K562 (cell line): ENCODE data around the gene MYO1D. TPM values are rescaled to one million over a fixed set of nuclear protein-coding genes. Genes with fewer than 3 reads are reported as not detected.
A peak's percentile ranks its signal among the peaks of the same experiment; 100 is the strongest.

Experiments
- ARID3B ChIP-seq: fragments of 250-450 bp; sonication (Bioruptor Pico); IDR thresholded peaks from 2 replicates; pipeline ENCODE4 v1.4.0; 2020; ENCODE audit warnings: borderline replicate concordance
- BRF2 ChIP-seq: IDR thresholded peaks from 3 replicates; pipeline ENCODE4 v1.6.1; 2011; ENCODE audit warnings: borderline replicate concordance, mild to moderate bottlenecking; ENCODE audit not compliant: insufficient read length, insufficient read depth
- CHD2 ChIP-seq: IDR thresholded peaks from 2 replicates; pipeline ENCODE4 v1.6.1; 2011; ENCODE audit warnings: low read depth, low read length
- CXXC5 ChIP-seq: fragments of 250-450 bp; sonication (Bioruptor Pico); IDR thresholded peaks from 2 replicates; pipeline ENCODE4 v1.8.0; 2022; ENCODE audit warnings: inconsistent platforms, mild to moderate bottlenecking, moderate library complexity
- ETS1 ChIP-seq: conservative IDR thresholded peaks from 2 replicates; pipeline ENCODE4 v1.6.1; 2011; ENCODE audit warnings: low read depth, mild to moderate bottlenecking, low read length; ENCODE audit not compliant: control insufficient read depth
- GTF2F1 ChIP-seq: IDR thresholded peaks from 2 replicates; pipeline ENCODE4 v1.6.1; 2011; ENCODE audit warnings: low read depth, low read length, improper control_type of control experiment
- IRF1 ChIP-seq: sonication (generic); formaldehyde crosslinking; IDR thresholded peaks from 2 replicates; pipeline ENCODE4 v1.8.0; 2022; ENCODE audit warnings: missing genetic modification reagents, mild to moderate bottlenecking, borderline replicate concordance
- IRF9 ChIP-seq: fragments of 450-650 bp; IDR thresholded peaks from 2 replicates; pipeline ENCODE4 v1.6.1; 2016; ENCODE audit warnings: missing biosample characterization, missing genetic modification characterization
- KAT2B ChIP-seq: IDR thresholded peaks from one replicate; pipeline ENCODE4 v1.6.1; 2012; ENCODE audit warnings: low read depth, mild to moderate bottlenecking, control low read depth, inconsistent platforms, low read length, moderate library complexity
- MAFF ChIP-seq: IDR thresholded peaks from 2 replicates; pipeline ENCODE4 v1.6.1; 2012; ENCODE audit warnings: low read length, improper control_type of control experiment
- MYBL2 ChIP-seq, 2 experiments: fragments of 450-650 bp in 1 of 2; sonication (generic) in 1 of 2; formaldehyde crosslinking in 1 of 2; IDR thresholded peaks; 2 replicates each; pipeline versions ENCODE4 v1.6.1 to v1.8.1; 2017 to 2022; ENCODE audit warnings: borderline replicate concordance in 1 of 2, inconsistent platforms in 1 of 2, low read depth in 1 of 2, mild to moderate bottlenecking in 1 of 2, missing genetic modification reagents in 1 of 2, moderate library complexity in 1 of 2
- NELFE ChIP-seq: IDR thresholded peaks from 2 replicates; pipeline ENCODE4 v1.6.1; 2011; ENCODE audit warnings: mild to moderate bottlenecking; ENCODE audit not compliant: insufficient read depth, insufficient read length
- RFX1 ChIP-seq: fragments of 450-650 bp; IDR thresholded peaks from 2 replicates; pipeline ENCODE4 v1.6.1; 2016; ENCODE audit warnings: mild to moderate bottlenecking, moderate library complexity
- SRSF3 ChIP-seq: fragments of 200-400 bp; formaldehyde crosslinking; IDR thresholded peaks from 2 replicates; pipeline ENCODE4 v1.6.1; 2016; ENCODE audit warnings: mild to moderate bottlenecking, low read length, moderate library complexity; ENCODE audit not compliant: insufficient read depth
- ZNF507 ChIP-seq: conservative IDR thresholded peaks from 2 replicates; pipeline ENCODE4 v1.6.1; 2017; ENCODE audit warnings: missing genetic modification characterization, missing compliant biosample characterization
- polyA plus RNA-seq, 8 experiments: library from polyadenylated mRNA; depleted of rRNA in 4 of 8; stranded (reverse) in 5 of 8; unstranded in 3 of 8; fragments of >200 nt; fragmentation: Nextera tagmentation in 2 of 8; fragmentation: Illumina TruSeq in 1 of 8; extraction: Ambion mirVana in 2 of 8; extraction: Trizol in 1 of 8; gene quantifications; 2 replicates each; pipeline versions ENCODE4 v1.2.1 to v1.2.3, GENCODE V29; 2011 to 2014; ENCODE audit warnings: inconsistent platforms in 1 of 8, missing spikeins in 1 of 8
- total RNA-seq, 7 experiments: library from RNA; depleted of rRNA in 6 of 7; stranded (reverse); fragments of >200 nt in 6 of 7; fragmentation: Illumina TruSeq in 2 of 7; extraction: Trizol in 2 of 7; gene quantifications; 2 replicates each; pipeline versions ENCODE4 v1.2.1 to v1.2.3, GENCODE V29; 2011 to 2021; ENCODE audit warnings: low replicate concordance in 1 of 7
- TF ChIP-seq, protein P1 (sequence below), 3 experiments: fragments of 200-800 bp in 1 of 3; fragments of 250-450 bp in 1 of 3; fragments of 450-650 bp in 1 of 3; sonication (Bioruptor Pico) in 1 of 3; sonication (Bioruptor generic) in 1 of 3; formaldehyde crosslinking in 1 of 3; IDR thresholded peaks; 2 replicates each; pipeline versions ENCODE4 v1.6.1 to v1.8.0; 2016 to 2022; ENCODE audit warnings: mild to moderate bottlenecking in 2 of 3, missing genetic modification characterization in 2 of 3, missing compliant biosample characterization in 1 of 3, moderate library complexity in 1 of 3

Gene MYO1D
- total and polyA plus RNA-seq, 9 of the 15 experiments (the other 6 are each of a cell fraction or from before 2014, with no cell fraction given): 2.1 to 71.2 (median 45.4) TPM

DNA sequence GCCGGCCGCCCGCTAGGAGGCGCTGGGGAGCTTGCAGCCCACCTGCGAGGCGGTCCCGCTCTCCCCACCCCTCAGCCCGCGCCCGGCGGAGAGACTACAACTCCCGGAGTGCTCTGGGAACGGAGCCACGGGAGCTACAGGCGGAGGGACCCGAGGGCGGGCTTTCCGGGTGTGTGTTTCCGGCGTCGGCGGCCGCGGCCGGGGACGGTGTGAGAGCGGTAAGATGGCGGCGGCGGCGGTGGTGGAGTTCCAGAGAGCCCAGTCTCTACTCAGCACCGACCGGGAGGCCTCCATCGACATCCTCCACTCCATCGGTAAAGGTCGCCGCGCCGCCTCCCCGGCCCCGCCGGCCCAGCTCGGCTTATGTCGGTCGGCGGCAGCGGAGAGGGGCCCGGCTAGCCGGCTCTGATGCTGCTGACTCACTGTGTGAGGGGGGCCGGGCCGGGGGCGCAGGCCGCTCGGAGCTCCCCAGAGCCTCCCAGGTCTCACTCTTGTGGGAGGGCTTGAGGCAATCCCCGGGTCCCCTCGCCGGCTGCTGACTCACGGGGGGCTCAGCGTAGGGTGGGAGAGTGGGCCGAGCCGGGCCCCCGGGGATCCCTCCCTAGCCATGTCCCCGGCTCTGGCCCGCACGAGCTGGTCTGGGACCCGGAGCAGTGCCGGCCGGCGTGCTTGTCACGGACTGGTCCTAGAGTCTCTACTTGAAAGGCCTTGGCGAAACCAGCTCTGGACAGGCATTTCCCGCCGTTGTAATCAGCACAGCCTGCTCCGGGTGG, 432.4 kb downstream of the MYO1D start, which contains the start of gene PSMD11 (continued):
- TF ChIP-seq NELFE (no peak), MYBL2 (IDR thresholded peaks at IDR 0.05; ENCODE audit: low read depth) (no peak), MYBL2 (CRISPR knock-in tag; IDR thresholded peaks at IDR 0.05; ENCODE audit: borderline replicate concordance) (no peak), BRF2 (no peak), RFX1 (no peak), ARID3B (CRISPR knock-in tag) (no peak), ETS1 (peak; percentile 99), GTF2F1 (no peak), IRF9 (tag) (no peak), MAFF (no peak; the same call in 1 of the 2 replicates), ZNF507 (tag) (no peak), KAT2B (no peak), SRSF3 (no peak), CHD2 (no peak), IRF1 (CRISPR knock-in tag) (no peak), CXXC5 (CRISPR knock-in tag) (peak; percentile 83)
- TF ChIP-seq, protein P1, sequence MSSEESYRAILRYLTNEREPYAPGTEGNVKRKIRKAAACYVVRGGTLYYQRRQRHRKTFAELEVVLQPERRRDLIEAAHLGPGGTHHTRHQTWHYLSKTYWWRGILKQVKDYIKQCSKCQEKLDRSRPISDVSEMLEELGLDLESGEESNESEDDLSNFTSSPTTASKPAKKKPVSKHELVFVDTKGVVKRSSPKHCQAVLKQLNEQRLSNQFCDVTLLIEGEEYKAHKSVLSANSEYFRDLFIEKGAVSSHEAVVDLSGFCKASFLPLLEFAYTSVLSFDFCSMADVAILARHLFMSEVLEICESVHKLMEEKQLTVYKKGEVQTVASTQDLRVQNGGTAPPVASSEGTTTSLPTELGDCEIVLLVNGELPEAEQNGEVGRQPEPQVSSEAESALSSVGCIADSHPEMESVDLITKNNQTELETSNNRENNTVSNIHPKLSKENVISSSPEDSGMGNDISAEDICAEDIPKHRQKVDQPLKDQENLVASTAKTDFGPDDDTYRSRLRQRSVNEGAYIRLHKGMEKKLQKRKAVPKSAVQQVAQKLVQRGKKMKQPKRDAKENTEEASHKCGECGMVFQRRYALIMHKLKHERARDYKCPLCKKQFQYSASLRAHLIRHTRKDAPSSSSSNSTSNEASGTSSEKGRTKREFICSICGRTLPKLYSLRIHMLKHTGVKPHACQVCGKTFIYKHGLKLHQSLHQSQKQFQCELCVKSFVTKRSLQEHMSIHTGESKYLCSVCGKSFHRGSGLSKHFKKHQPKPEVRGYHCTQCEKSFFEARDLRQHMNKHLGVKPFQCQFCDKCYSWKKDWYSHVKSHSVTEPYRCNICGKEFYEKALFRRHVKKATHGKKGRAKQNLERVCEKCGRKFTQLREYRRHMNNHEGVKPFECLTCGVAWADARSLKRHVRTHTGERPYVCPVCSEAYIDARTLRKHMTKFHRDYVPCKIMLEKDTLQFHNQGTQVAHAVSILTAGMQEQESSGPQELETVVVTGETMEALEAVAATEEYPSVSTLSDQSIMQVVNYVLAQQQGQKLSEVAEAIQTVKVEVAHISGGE (CRISPR knock-in tag; IDR thresholded peaks at IDR 0.05): peak; percentile 91 to 99 (median 96); a peak in 5 of 6 replicates
